Measurements from ENCODE around the gene TRPM3.

DNA sequence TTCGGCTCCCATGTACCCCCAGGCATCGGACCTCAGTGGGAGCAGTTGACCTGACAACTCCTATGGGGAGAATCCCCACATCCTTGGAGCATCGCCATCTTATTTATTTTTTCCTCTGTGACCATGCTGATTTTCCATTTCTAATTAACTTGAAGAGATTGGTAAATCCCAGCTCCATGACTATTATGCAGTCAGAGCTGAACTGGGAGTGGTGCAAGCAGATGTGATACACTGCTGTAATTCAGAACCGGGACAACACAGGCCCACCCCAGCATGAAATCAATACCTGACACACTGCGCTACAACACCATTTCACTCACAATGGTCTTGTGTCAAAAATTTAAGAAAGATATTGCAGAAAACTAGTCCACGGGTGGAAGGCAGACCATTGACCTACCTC, 1.0 kb upstream of the TRPM3 start:
- no peak for TF ChIP-seq EZH2 (IDR thresholded peaks at IDR 0.05)
- no peak for TF ChIP-seq POLR2AphosphoS5 (IDR thresholded peaks at IDR 0.05; ENCODE audit: borderline replicate concordance, low read depth, low read length)
- TF ChIP-seq FOXP2 (optimal IDR thresholded peaks at IDR 0.05; ENCODE audit: control extremely low read depth, extremely low read length, insufficient read depth) = no peak
